Pancreas (tissue), 10 donors: ENCODE data around the gene MLLT11. TPM values are rescaled to one million over a fixed set of nuclear protein-coding genes. Genes with fewer than 3 reads are reported as not detected.

ENCODE experiments used
- ATAC-seq, 4 donors: fragments of 200-7000 bp; cut with Tn5 transposase; one replicate each; pipeline versions ENCODE4 v1.8.0 to v1.9.1; 2020; ENCODE audit warnings: mild to moderate bottlenecking in 4 of 4, moderate library complexity in 4 of 4
- DNase-seq, 6 donors: peaks; one replicate each; pipeline ENCODE4 v3.0.0-alpha.2; 2020
- FAIRE-seq: peaks from 2 replicates; lab custom pipeline; 2012; peaks lifted over from hg19 to GRCh38; lab: Jason Lieb, UNC
- H3K27ac ChIP-seq, 4 donors: fragments of 200-600 bp; sonication (generic); 1 replicate in 3 of 4; 2 replicates in 1 of 4; pipeline versions ENCODE4 v1.5.0 to v1.8.0; 2020
- H3K27me3 ChIP-seq, 4 donors: fragments of 200-600 bp; one replicate each; pipeline ENCODE4 v1.8.0; 2021
- H3K36me3 ChIP-seq, 3 donors: fragments of 200-600 bp; sonication (generic) in 1 of 3; one replicate each; pipeline versions ENCODE4 v1.5.0 to v1.8.0; 2020 to 2021
- H3K4me1 ChIP-seq, 3 donors: fragments of 200-600 bp; one replicate each; pipeline ENCODE4 v1.8.0; 2021
- H3K4me3 ChIP-seq, 4 donors: fragments of 200-600 bp; sonication (generic) in 2 of 4; one replicate each; pipeline versions ENCODE4 v1.5.0 to v1.8.0; 2020 to 2021
- H3K9me3 ChIP-seq, 4 donors: fragments of 200-600 bp; one replicate each; pipeline ENCODE4 v1.8.0; 2021
- WGBS, 2 donors: extraction: QIAGEN DNeasy Blood & Tissue Kit; methylation state at CpG; one replicate each; pipeline ENCODE4 v1.1.7; 2013; 5-methylcytosine and 5-hydroxymethylcytosine counted together
- intact Hi-C, 3 donors: fragments of 100-400 bp; cut with DNase I; formaldehyde crosslinking; loops; one replicate each; pipeline versions ENCODE4 v1.11.1 to v1.14.2; 2022
- polyA plus RNA-seq, 2 donors: library from polyadenylated mRNA; stranded (reverse); fragments of 200-250 nt; gene quantifications; one replicate each; pipeline ENCODE4 v1.2.3, GENCODE V29; 2013
- total RNA-seq, 6 donors: library from RNA; stranded (reverse); fragmentation: NEBNext Ultra II Directional in 4 of 6; extraction: Animal tissue kit (Norgen Biotek cat#: 25700) in 4 of 6; gene quantifications; one replicate each; pipeline versions ENCODE4 v1.2.1 to v1.2.4, GENCODE V29; 2021 to 2023
- TF ChIP-seq, protein P1 (sequence below), 4 donors: fragments of 200-600 bp; sonication (generic) in 3 of 4; IDR thresholded peaks; one replicate each; pipeline versions ENCODE4 v1.5.0 to v1.8.0; 2021; ENCODE audit warnings: antibody characterized with exemption in 4 of 4
- donor health status: healthy with polysubstance abuse.
- donor health status: DM: no; HTN: no; CAD: no; lungs with moderate emphysema.
- donor health status: DM: no; HTN: no; CAD: no.
- donor health status: control.
- donor health status: control.
- donor health status: Bipolar disorder and iron deficiency.
- donor health status: DM: yes; HTN: yes; CAD: no.
- donor health status: DM: no; HTN: no; CAD: no.
- donor health status: DM: no; HTN: no; CAD: no.
- donor health status: DM: yes; HTN: yes; CAD: no.

MLLT11 gene
- total and polyA plus RNA-seq, 8 donors = 0.19 to 3.3 (median 0.64) TPM

GRCh38 chr1:151108331-151108730 is 48.1 kb downstream of the MLLT11 start:
- Histone ChIP-seq H3K27me3 (no peaks in the 10 kb centered on the region), H3K4me1 (no peaks in the 10 kb centered on the region), H3K9me3 (no peaks in the 10 kb centered on the region), H3K36me3 (no peaks in the 10 kb centered on the region), H3K27ac (no peak overlapping the region), H3K4me3 (no peak overlapping the region)
- no peak for DNase-seq
- WGBS, 2 donors = 89 to 91% methylated on average over 5 of the region's 5 CpGs
- no peak for FAIRE-seq
- intact Hi-C loops = no loop called here
- no peak for ATAC-seq
- TF ChIP-seq, protein P1, sequence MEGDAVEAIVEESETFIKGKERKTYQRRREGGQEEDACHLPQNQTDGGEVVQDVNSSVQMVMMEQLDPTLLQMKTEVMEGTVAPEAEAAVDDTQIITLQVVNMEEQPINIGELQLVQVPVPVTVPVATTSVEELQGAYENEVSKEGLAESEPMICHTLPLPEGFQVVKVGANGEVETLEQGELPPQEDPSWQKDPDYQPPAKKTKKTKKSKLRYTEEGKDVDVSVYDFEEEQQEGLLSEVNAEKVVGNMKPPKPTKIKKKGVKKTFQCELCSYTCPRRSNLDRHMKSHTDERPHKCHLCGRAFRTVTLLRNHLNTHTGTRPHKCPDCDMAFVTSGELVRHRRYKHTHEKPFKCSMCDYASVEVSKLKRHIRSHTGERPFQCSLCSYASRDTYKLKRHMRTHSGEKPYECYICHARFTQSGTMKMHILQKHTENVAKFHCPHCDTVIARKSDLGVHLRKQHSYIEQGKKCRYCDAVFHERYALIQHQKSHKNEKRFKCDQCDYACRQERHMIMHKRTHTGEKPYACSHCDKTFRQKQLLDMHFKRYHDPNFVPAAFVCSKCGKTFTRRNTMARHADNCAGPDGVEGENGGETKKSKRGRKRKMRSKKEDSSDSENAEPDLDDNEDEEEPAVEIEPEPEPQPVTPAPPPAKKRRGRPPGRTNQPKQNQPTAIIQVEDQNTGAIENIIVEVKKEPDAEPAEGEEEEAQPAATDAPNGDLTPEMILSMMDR (IDR thresholded peaks at IDR 0.05) = no peak

- TF ChIP-seq, protein P1 (IDR thresholded peaks at IDR 0.05) = no peak
- ATAC-seq = peak in 2 of 4 donors; percentile 34 to 43
These were observed 53.7 kb downstream of the MLLT11 start for GRCh38 chr1:151113877-151114276.

More at GRCh38 chr1:151113877-151114276, 53.7 kb downstream of the MLLT11 start:
- H3K27me3 ChIP-seq = no peaks in the 10 kb centered on the region
- FAIRE-seq (no peak), DNase-seq (no peak)
- no peaks in the 10 kb centered on the region for H3K9me3 ChIP-seq
- H3K4me1 ChIP-seq = no peaks in the 10 kb centered on the region
- no peaks in the 10 kb centered on the region for H3K36me3 ChIP-seq
- 43 to 63% methylated on average over 5 of the region's 5 CpGs for WGBS, 2 donors
- H3K27ac ChIP-seq = no peak overlapping the region
- intact Hi-C loops = no loop called here
- no peak overlapping the region for H3K4me3 ChIP-seq

Other genes starting within 250 kb of the MLLT11 start
- 10 to 100 TPM; 15.9 to 27.0 (median 20.3) TPM for gene ARNT, start 183.8 kb upstream of the MLLT11 start, total RNA-seq
- 10 to 100 TPM; 11.9 to 12.8 TPM for gene ARNT, start 183.8 kb upstream of the MLLT11 start, polyA plus RNA-seq
- not detected for gene CTXND2, start 173.3 kb upstream of the MLLT11 start, total RNA-seq
- gene CTXND2, start 173.3 kb upstream of the MLLT11 start, polyA plus RNA-seq = not detected
- gene SETDB1, start 134.0 kb upstream of the MLLT11 start, total RNA-seq = 10 to 100 TPM; 15.2 to 25.5 (median 20.6) TPM
- 10 to 100 TPM; 20.5 to 23.1 TPM for gene SETDB1, start 134.0 kb upstream of the MLLT11 start, polyA plus RNA-seq
- 100 to 1,000 TPM in 3 of 6 donors, 10 to 100 TPM in 3; 75.0 to 155 (median 94.6) TPM for gene CERS2, start 85.6 kb upstream of the MLLT11 start, total RNA-seq
- 100 to 1,000 TPM; 112 to 122 TPM for gene CERS2, start 85.6 kb upstream of the MLLT11 start, polyA plus RNA-seq
- 10 to 100 TPM; 11.7 to 17.6 (median 13.8) TPM for gene ANXA9, start 78.1 kb upstream of the MLLT11 start, total RNA-seq
- gene ANXA9, start 78.1 kb upstream of the MLLT11 start, polyA plus RNA-seq = 10 to 100 TPM; 18.1 to 30.7 TPM
- 10 to 100 TPM; 24.1 to 35.5 (median 32.4) TPM for gene MINDY1, start 53.5 kb upstream of the MLLT11 start, total RNA-seq
- 10 to 100 TPM; 23.1 to 24.2 TPM for gene MINDY1, start 53.5 kb upstream of the MLLT11 start, polyA plus RNA-seq
- gene PRUNE1, start 51.9 kb upstream of the MLLT11 start, total RNA-seq = 10 to 100 TPM in 2 of 6 donors, 1 to 10 TPM in 4; 6.4 to 11.1 (median 8.1) TPM
- gene PRUNE1, start 51.9 kb upstream of the MLLT11 start, polyA plus RNA-seq = 10 to 100 TPM in 1 of 2 donors, 1 to 10 TPM in 1; 6.7 to 16.7 TPM
- gene BNIPL, start 23.8 kb upstream of the MLLT11 start, total RNA-seq = under 1 TPM; 0.12 to 0.40 (median 0.14) TPM
- under 1 TPM; 0.31 to 0.34 TPM for gene BNIPL, start 23.8 kb upstream of the MLLT11 start, polyA plus RNA-seq
- 1 to 10 TPM; 2.6 to 4.1 (median 3.2) TPM for gene C1orf56, start 12.6 kb upstream of the MLLT11 start, total RNA-seq
- 1 to 10 TPM; 3.0 to 4.8 TPM for gene C1orf56, start 12.6 kb upstream of the MLLT11 start, polyA plus RNA-seq
- gene CDC42SE1, start 775 bp upstream of the MLLT11 start, total RNA-seq = 10 to 100 TPM; 22.0 to 54.5 (median 27.0) TPM
- gene CDC42SE1, start 775 bp upstream of the MLLT11 start, polyA plus RNA-seq = 10 to 100 TPM; 32.0 to 40.9 TPM
- gene GABPB2, start 10.4 kb downstream of the MLLT11 start, total RNA-seq = 1 to 10 TPM; 3.7 to 8.7 (median 5.7) TPM
- 1 to 10 TPM; 4.5 to 5.0 TPM for gene GABPB2, start 10.4 kb downstream of the MLLT11 start, polyA plus RNA-seq
- gene SEMA6C, start 86.2 kb downstream of the MLLT11 start, total RNA-seq = 1 to 10 TPM in 5 of 6 donors, under 1 TPM in 1; 0.47 to 4.3 (median 1.9) TPM
- 10 to 100 TPM; 18.0 to 24.1 TPM for gene SEMA6C, start 86.2 kb downstream of the MLLT11 start, polyA plus RNA-seq
- 1 to 10 TPM in 3 of 6 donors, under 1 TPM in 3; 0.16 to 3.8 (median 0.90) TPM for gene TNFAIP8L2, start 96.3 kb downstream of the MLLT11 start, total RNA-seq
- gene TNFAIP8L2, start 96.3 kb downstream of the MLLT11 start, polyA plus RNA-seq = 1 to 10 TPM; 1.3 to 2.9 TPM
- 1 to 10 TPM; 1.8 to 5.5 (median 3.4) TPM for gene LYSMD1, start 105.5 kb downstream of the MLLT11 start, total RNA-seq
- 1 to 10 TPM; 4.3 to 4.5 TPM for gene LYSMD1, start 105.5 kb downstream of the MLLT11 start, polyA plus RNA-seq
- 10 to 100 TPM in 3 of 6 donors, 1 to 10 TPM in 3; 7.7 to 18.1 (median 9.9) TPM for gene SCNM1, start 105.7 kb downstream of the MLLT11 start, total RNA-seq
- 10 to 100 TPM; 28.9 to 33.7 TPM for gene SCNM1, start 105.7 kb downstream of the MLLT11 start, polyA plus RNA-seq
- gene TMOD4, start 115.6 kb downstream of the MLLT11 start, total RNA-seq = under 1 TPM in 4 of 6 donors, not detected in 2; 0.47 to 0.81 (median 0.56) TPM
- gene TMOD4, start 115.6 kb downstream of the MLLT11 start, polyA plus RNA-seq = not detected
- gene VPS72, start 129.8 kb downstream of the MLLT11 start, total RNA-seq = 10 to 100 TPM; 12.5 to 29.0 (median 23.7) TPM
- 10 to 100 TPM; 20.8 to 25.9 TPM for gene VPS72, start 129.8 kb downstream of the MLLT11 start, polyA plus RNA-seq
- gene PIP5K1A, start 138.2 kb downstream of the MLLT11 start, total RNA-seq = 10 to 100 TPM; 10.1 to 22.6 (median 15.3) TPM
- 10 to 100 TPM; 16.6 to 20.8 TPM for gene PIP5K1A, start 138.2 kb downstream of the MLLT11 start, polyA plus RNA-seq
- gene PSMD4, start 194.3 kb downstream of the MLLT11 start, total RNA-seq = 10 to 100 TPM; 53.7 to 83.6 (median 74.9) TPM
- 100 to 1,000 TPM in 1 of 2 donors, 10 to 100 TPM in 1; 95.0 to 104 TPM for gene PSMD4, start 194.3 kb downstream of the MLLT11 start, polyA plus RNA-seq
- gene ZNF687, start 221.9 kb downstream of the MLLT11 start, total RNA-seq = 10 to 100 TPM; 14.8 to 23.4 (median 17.2) TPM
- 10 to 100 TPM in 1 of 2 donors, 1 to 10 TPM in 1; 9.8 to 14.3 TPM for gene ZNF687, start 221.9 kb downstream of the MLLT11 start, polyA plus RNA-seq